ENCODE data around the gene KCNH8.

The KCNH8 gene

GRCh38 chr3:19357947-19358346 is 209.6 kb downstream of the KCNH8 start:
- in situ Hi-C loops (cut with HindIII; ENCODE audit: low sequenced_read_pairs): no loop called here

DNA sequence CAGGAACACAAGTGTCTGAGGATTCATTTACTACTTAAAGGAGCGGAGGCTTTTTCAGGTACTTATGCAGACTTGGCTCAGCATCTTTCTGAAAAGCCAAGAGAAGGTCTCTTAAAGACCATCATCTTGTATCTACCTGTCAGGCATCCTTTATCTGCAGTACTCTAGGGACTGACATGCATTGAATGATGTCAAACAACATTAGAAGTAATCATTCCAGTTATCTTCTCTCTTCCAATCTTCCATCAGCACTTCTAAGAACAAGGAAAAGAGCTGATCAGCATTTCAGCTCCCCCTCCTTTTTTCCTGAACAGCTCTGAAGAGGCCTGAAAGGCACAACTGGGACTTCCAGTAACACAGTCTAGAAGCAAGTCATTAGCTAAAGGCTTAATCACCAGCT is 214.8 kb downstream of the KCNH8 start:
- in situ Hi-C loops (cut with HindIII; ENCODE audit: low sequenced_read_pairs): no loop called here

- in situ Hi-C loops (cut with HindIII; ENCODE audit: low sequenced_read_pairs): no loop called here
Observed at GRCh38 chr3:19364148-19364547, 215.8 kb downstream of the KCNH8 start.

DNA sequence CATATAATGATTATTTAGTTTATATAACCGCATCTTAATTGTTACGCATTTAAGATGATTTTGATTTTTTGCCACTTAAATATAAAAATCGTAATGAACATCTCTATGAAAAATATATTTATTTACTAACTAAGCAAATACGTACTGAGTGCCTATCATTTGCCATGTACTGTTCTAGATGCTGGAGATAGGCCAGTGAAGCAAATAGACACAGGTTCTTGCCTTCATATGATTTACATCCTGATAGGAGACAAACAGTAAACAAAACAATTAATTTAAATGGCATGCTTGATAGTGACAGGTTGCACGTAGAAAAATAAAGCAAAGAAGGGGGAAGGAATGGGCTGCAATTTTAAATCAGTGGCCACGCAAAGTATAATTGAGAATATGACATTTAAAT is 217.2 kb downstream of the KCNH8 start:
- in situ Hi-C loops (cut with HindIII; ENCODE audit: low sequenced_read_pairs): no loop called here

DNA sequence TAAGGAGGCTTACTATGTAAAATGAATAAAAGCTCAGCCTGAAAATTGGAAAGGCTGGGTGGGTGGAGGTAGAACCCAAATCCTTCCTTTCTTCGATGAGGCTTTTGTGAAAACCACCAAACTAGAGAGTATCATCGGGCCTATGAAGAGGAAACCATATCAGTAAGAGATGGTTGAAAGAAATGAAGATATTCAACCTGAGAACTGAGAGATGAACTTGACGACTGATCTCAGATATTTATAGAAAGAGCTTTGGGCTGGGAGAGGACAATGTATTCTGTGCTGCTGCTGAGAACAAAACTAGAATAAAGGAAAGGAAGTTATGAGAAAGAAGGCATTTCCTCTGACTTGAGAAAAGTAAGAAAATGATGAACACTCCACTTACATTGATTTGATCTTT is 236.6 kb downstream of the KCNH8 start:
- in situ Hi-C loops (cut with HindIII; ENCODE audit: low sequenced_read_pairs): no loop called here

DNA sequence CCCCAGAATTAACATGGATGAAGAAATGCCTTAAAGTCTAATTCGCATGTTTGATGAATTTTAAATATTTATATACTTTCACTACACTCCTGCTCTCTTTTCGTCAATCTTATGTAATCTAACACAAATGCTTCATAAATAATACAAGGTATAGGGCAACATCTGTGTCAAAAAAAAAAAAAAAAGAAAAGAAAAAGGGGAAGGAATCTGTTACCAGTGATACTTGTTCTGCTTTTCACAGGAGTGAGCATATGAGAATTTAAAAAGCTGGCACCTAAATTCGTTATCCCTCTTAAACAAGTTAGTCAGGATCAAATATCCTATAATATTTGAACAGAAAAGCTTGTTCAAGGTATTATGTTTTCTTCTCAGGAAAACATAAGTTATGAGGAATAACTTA is 243.8 kb downstream of the KCNH8 start:
- in situ Hi-C loops (cut with HindIII; ENCODE audit: low sequenced_read_pairs): no loop called here

- in situ Hi-C loops (cut with HindIII; ENCODE audit: low sequenced_read_pairs): no loop called here
Observed at GRCh38 chr3:19394946-19395345, 246.6 kb downstream of the KCNH8 start.

GRCh38 chr3:19396726-19397125 is 248.4 kb downstream of the KCNH8 start:
- in situ Hi-C loops (cut with HindIII; ENCODE audit: low sequenced_read_pairs): no loop called here

- in situ Hi-C loops (cut with HindIII; ENCODE audit: low sequenced_read_pairs): no loop called here
Observed at GRCh38 chr3:19399356-19399755, 251.0 kb downstream of the KCNH8 start.

DNA sequence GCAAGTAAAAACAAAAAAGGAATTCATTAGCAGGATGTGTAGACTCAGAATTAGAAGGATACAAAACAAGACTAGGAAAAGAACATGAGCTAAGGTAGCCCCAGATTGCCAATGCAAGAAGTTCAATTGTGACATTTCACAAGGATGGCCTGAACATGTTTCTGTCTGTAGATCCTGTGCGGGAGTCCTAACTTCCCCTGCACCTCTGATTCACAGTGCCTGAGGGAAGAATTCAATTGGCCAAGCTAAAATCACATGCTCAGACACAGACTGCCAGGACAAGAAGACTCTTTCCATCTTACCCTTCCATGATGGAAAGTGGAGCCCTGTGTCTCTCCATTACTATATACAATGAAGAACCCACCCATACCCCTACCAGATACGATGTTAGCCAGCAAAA is 251.5 kb downstream of the KCNH8 start:
- in situ Hi-C loops (cut with HindIII; ENCODE audit: low sequenced_read_pairs): no loop called here

DNA sequence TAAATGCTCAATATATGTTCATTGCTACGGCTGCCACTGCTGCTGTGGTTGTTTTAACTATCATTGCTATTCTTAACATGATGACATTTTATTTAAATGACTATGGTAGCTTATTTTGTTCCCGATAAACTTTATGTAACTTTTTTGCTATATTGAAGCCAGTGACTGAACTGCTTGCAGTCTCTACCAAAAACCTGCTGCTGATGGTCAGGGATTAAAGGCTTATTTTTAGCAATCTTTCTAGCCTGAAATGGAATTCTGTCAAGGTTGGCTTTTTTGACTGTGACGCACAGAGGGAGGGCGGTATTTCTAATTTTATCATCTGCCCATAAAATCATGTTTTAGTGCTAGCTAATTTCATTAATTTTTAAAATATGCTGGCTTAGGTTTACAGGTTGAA is 271.8 kb downstream of the KCNH8 start:
- in situ Hi-C loops (cut with HindIII; ENCODE audit: low sequenced_read_pairs): no loop called here

- in situ Hi-C loops (cut with HindIII; ENCODE audit: low sequenced_read_pairs): no loop called here
Observed at GRCh38 chr3:19425825-19426224, 277.5 kb downstream of the KCNH8 start.

GRCh38 chr3:19427422-19428149 is 279.3 kb downstream of the KCNH8 start:
- in situ Hi-C loops (cut with HindIII; ENCODE audit: low sequenced_read_pairs): no loop called here

GRCh38 chr3:19428729-19429128 is 280.4 kb downstream of the KCNH8 start:
- in situ Hi-C loops (cut with HindIII; ENCODE audit: low sequenced_read_pairs): no loop called here

- in situ Hi-C loops (cut with HindIII; ENCODE audit: low sequenced_read_pairs): no loop called here
Observed at GRCh38 chr3:19432669-19433068, 284.4 kb downstream of the KCNH8 start.

- in situ Hi-C loops (cut with HindIII; ENCODE audit: low sequenced_read_pairs): no loop called here
Observed at GRCh38 chr3:19436746-19437145, 288.4 kb downstream of the KCNH8 start.

DNA sequence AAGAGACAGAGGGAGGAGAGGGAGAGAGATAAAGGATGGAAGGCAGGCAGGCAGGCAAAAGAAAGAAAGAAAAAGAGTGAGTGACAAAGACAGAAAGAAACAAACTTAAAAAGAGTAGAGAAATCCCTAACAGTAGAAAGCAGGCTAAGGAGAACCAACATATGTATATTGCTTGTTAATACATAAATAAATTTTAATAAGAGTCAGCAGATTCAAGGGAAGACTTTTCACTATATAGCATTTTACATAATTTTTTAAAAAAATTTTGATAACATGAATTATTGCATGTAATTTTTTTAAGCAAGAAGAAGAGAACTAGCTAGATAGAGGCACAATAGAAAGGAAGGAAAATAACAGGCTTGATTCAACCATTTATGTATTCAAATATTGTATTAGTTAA is 291.6 kb downstream of the KCNH8 start:
- in situ Hi-C loops (cut with HindIII; ENCODE audit: low sequenced_read_pairs): no loop called here

DNA sequence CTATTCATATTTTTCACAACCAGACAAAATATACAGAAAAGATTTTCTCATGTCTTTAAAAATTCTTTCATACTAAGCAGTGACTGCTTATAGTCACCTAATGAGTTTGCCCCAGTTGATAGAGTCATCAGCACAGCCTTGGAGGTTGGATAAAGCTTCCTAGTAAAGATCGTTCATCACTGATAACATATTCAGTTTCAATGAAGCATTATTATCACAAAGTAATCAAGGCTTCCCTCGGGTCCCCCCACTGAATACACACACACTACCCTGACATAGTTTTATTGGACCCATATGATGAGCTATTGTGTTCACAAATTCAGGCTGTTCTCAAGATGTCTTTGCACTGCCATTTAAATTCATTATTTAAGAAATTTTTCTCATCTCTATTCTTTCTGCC is 297.8 kb downstream of the KCNH8 start:
- in situ Hi-C loops (cut with HindIII; ENCODE audit: low sequenced_read_pairs): no loop called here

- in situ Hi-C loops (cut with HindIII; ENCODE audit: low sequenced_read_pairs): no loop called here
Observed at GRCh38 chr3:19446687-19447086, 298.4 kb downstream of the KCNH8 start.

- in situ Hi-C loops (cut with HindIII; ENCODE audit: low sequenced_read_pairs): no loop called here
Observed at GRCh38 chr3:19455546-19455945, 307.2 kb downstream of the KCNH8 start.

DNA sequence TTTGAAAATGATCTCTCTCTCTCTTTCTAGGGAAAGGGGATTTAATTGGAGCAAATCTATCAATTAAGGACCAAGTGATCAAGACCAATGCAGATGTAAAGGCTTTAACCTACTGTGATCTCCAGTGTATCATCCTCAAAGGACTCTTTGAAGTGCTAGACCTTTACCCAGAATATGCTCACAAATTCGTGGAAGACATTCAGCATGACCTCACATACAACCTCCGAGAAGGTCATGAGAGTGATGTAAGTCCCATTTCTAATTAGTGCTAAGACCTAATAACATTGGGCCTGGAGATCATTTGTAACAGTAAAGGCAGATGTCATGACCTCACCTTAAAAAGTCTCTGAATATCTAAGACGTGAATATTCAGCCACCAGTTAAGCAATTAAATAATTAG is 308.4 kb downstream of the KCNH8 start:
- in situ Hi-C loops (cut with HindIII; ENCODE audit: low sequenced_read_pairs): no loop called here

- in situ Hi-C loops (cut with HindIII; ENCODE audit: low sequenced_read_pairs): no loop called here
Observed at GRCh38 chr3:19457449-19457848, 309.1 kb downstream of the KCNH8 start.

DNA sequence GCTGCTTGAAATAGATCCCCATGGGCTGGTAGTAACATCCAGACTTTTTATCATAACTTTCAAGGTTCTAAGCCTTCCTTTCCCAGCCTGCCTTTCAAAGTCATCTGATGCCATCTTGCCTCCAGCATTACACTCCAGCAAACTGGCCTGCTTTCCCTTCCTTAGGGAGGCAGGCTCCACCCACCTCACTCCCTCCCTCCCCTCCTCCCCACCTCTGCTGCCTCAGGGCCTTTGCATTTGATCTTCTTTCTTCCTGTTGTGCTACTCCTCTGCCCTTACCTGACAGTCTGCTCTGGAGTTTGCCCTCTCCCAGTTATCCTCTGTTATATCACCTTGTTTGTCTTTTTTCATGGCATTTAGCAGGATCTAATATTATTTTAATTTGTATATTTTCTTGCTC is 319.5 kb downstream of the KCNH8 start:
- in situ Hi-C loops (cut with HindIII; ENCODE audit: low sequenced_read_pairs): no loop called here

All from DLD1 (cell line).